ENCODE data around the gene HORMAD2.
A peak's percentile ranks its signal among the peaks of the same experiment; 100 is the strongest.

DNA sequence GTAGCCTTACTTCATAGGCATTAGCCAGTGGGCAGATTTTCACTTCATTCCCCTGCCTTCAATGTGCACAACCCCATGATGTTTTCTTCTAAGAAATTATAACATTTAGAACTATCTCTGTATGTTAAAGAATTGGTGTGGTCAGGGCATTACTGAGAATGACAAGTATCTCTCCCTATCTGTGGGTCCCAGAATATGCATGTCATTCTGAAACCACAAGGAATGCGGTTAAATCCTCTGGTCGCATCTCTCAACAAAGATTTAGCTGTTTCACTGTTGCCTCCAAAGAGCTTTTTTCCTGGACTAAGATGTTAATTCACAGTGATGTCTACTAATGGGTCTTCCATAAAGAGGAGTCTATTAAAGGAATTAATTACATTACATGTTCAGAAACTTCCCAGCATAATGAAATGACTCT is 103.6 kb downstream of the HORMAD2 start:
- TF ChIP-seq SMC3 (IDR thresholded peaks at IDR 0.05; ENCODE audit: low read depth, low read length) = no peak
- TF ChIP-seq SIN3A (IDR thresholded peaks at IDR 0.05; ENCODE audit: borderline replicate concordance, low read depth, low read length) = no peak
- TF ChIP-seq, protein P1, sequence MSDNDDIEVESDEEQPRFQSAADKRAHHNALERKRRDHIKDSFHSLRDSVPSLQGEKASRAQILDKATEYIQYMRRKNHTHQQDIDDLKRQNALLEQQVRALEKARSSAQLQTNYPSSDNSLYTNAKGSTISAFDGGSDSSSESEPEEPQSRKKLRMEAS (IDR thresholded peaks at IDR 0.05; ENCODE audit: low read depth) = no peak
- TF ChIP-seq GATA2 (CRISPR knock-in tag; IDR thresholded peaks at IDR 0.05) = no peak
- TF ChIP-seq, protein P2, sequence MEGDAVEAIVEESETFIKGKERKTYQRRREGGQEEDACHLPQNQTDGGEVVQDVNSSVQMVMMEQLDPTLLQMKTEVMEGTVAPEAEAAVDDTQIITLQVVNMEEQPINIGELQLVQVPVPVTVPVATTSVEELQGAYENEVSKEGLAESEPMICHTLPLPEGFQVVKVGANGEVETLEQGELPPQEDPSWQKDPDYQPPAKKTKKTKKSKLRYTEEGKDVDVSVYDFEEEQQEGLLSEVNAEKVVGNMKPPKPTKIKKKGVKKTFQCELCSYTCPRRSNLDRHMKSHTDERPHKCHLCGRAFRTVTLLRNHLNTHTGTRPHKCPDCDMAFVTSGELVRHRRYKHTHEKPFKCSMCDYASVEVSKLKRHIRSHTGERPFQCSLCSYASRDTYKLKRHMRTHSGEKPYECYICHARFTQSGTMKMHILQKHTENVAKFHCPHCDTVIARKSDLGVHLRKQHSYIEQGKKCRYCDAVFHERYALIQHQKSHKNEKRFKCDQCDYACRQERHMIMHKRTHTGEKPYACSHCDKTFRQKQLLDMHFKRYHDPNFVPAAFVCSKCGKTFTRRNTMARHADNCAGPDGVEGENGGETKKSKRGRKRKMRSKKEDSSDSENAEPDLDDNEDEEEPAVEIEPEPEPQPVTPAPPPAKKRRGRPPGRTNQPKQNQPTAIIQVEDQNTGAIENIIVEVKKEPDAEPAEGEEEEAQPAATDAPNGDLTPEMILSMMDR (IDR thresholded peaks at IDR 0.05) = no peak
- no peak for TF ChIP-seq TEAD4 (IDR thresholded peaks at IDR 0.05; ENCODE audit: borderline replicate concordance, insufficient read depth)
- 0 out of 4 replicates have a peak, but pooled peaks of 1 of the 2 experiments have one; percentile 7 for TF ChIP-seq EP300 (IDR thresholded peaks at IDR 0.05; ENCODE audit: borderline replicate concordance in 1 of 2, low read depth in 1 of 2, low read length in 1 of 2)
- no peak for TF ChIP-seq MEF2A (IDR thresholded peaks at IDR 0.05; ENCODE audit: borderline replicate concordance, low read depth)
- TF ChIP-seq, protein P3, sequence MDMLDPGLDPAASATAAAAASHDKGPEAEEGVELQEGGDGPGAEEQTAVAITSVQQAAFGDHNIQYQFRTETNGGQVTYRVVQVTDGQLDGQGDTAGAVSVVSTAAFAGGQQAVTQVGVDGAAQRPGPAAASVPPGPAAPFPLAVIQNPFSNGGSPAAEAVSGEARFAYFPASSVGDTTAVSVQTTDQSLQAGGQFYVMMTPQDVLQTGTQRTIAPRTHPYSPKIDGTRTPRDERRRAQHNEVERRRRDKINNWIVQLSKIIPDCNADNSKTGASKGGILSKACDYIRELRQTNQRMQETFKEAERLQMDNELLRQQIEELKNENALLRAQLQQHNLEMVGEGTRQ (IDR thresholded peaks at IDR 0.05; ENCODE audit: borderline replicate concordance, low read depth, low read length) = no peak
- TF ChIP-seq, protein P4, sequence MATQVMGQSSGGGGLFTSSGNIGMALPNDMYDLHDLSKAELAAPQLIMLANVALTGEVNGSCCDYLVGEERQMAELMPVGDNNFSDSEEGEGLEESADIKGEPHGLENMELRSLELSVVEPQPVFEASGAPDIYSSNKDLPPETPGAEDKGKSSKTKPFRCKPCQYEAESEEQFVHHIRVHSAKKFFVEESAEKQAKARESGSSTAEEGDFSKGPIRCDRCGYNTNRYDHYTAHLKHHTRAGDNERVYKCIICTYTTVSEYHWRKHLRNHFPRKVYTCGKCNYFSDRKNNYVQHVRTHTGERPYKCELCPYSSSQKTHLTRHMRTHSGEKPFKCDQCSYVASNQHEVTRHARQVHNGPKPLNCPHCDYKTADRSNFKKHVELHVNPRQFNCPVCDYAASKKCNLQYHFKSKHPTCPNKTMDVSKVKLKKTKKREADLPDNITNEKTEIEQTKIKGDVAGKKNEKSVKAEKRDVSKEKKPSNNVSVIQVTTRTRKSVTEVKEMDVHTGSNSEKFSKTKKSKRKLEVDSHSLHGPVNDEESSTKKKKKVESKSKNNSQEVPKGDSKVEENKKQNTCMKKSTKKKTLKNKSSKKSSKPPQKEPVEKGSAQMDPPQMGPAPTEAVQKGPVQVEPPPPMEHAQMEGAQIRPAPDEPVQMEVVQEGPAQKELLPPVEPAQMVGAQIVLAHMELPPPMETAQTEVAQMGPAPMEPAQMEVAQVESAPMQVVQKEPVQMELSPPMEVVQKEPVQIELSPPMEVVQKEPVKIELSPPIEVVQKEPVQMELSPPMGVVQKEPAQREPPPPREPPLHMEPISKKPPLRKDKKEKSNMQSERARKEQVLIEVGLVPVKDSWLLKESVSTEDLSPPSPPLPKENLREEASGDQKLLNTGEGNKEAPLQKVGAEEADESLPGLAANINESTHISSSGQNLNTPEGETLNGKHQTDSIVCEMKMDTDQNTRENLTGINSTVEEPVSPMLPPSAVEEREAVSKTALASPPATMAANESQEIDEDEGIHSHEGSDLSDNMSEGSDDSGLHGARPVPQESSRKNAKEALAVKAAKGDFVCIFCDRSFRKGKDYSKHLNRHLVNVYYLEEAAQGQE (IDR thresholded peaks at IDR 0.05; ENCODE audit: low read depth, low read length) = no peak
- TF ChIP-seq TAF1 (IDR thresholded peaks at IDR 0.05; ENCODE audit: borderline replicate concordance, low read depth, low read length) = no peak
- no peak for TF ChIP-seq FOSL2 (IDR thresholded peaks at IDR 0.05; ENCODE audit: borderline replicate concordance, low read depth)
